CD4-positive, alpha-beta T cell treated with Interleukin-15 for 1 hour (primary cell): ENCODE results near the gene CLPSL2.

Experiments used
- DNase-seq: peaks from one replicate; pipeline ENCODE4 v3.0.0-alpha.2; 2020

The CLPSL2 gene

DNA sequence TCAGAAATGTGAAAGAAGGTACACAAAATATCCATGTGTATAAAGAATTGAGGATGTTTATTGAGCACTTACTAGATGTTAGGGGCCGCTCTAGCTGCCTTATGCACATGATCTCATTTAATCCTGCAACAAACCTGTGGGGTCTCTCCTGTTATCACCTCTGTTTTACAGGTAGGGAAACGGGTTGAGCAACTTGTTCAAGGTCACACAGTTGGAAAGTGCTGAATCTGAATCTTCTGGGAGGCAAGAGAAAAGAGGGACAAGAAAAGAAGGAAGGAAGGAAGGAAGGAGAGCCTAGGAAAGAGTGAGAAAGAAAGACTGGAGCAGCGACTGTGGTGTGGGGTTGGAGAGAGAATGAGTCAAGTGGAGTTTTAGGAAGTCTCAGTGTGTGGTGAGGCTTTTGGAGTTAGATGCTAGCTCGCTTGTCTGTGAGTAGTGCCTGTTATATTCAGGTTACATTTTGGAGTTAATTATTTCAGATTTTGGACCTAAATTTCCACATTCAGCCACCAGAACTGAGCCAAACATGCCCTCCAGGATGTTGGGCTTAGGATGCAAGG lies 12.1 kb downstream of the CLPSL2 start:
- DNase-seq = no peak

DNA sequence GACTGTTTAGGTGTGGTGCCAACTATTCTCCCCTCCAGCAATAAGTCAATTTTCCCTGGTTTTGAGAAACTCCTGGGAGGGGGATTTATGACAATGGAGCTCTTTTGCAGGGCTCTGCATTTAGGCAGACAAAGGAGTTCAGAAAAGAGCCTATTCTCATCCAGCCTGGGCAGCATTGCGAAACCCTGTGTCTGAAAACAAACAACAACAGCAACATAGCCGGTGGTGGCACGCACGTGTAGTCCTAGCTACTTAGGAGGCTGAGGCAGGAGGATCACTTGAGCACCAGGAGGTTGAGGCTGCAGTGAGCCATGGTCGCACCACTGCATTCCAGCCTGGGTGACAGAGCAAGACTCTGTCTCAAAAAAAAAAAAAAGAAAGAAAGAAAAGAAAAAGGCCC lies 14.3 kb downstream of the CLPSL2 start:
- no peak for DNase-seq

DNA sequence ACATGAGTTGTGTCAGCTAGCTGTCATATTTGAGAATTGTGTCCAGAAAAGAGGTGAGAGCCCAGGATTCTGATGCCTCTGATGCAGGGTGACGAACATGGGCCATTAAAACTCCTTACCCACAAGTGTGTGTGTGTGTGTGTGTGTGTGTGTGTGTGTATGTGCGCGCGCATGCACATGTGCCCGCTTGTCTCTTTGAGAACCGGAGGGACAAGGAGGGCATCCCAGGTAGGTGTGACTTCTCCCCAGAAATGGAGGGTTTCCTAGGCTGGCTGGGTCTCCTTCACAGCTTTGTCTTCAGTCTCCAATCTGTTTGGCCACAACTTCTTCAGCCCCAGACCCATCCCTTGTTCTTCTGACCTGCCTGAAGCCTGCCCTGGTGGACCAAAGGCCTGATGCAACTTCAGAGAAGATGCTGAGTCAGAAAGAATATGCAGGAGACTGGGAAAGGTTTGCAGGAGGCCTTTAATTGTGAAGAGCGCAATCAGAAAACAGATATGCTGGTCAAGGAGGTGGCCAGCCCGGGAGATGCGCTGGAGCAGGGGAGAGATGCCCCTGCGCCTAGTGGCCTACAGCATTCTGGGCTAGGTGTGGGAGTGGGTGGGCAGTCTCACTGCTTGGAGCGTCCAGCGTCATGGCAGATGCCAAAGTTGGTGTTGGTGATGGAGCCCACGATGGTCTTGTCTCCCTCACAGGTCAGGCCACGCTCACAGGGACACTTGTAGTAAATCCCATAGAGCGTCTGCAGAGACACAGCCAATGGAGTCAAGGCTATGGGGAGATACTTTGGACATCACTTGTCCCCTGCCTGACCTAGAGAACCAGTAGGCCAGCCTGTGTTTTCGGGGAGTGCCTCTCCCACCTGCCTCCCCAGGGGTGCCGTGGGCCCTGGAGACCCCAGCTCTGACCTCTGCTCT lies 18.4 kb downstream of the CLPSL2 start:
- no peak for DNase-seq

DNA sequence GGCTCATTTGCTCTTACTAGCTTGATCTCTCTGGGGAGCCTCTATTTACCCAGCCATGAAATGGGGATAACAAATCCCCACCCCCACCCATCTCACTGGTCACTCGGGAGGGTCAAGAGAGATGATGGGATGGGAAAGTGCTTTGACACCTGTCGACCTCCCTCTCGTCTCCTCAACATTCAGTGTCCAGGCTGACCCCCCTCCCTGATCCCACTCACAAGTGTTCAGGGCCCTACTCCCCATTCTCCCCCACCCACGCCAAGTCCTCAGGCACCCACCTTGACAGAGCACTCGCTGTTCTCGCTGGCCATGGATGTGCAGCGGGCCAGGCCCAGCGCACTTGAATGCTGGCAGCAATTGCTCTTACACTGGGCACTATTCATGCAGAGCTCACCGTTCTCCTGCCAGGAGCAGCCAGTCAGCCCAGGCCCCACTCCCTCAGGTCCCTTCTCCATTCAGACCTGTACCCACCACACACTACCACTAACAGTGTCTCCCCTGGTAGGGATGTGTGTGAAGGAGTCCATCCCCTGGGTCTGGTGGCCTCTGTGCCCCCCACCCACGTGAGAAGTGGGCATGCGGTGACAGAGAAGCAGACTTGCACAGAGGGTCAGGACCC lies 19.2 kb downstream of the CLPSL2 start:
- DNase-seq = no peak

DNA sequence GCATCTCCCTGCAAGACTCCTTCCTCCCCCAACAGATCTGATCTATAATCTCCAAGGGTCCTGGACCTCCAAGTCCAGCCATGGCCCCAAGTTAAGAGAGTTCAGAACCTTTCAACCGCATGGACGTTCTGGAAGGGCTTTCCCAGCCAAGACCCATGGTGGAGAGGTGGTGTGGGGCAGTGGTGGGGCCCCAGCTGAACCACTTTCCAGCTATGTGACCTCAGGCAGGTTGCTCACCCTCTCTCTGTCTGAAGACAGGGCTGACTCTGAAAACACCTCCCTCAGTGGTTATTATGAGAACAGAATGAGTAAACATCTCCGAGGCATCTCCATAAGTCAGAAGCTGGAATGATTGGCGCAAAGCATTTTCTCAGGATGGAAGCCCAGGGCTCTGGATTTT lies 19.8 kb downstream of the CLPSL2 start:
- DNase-seq = no peak

DNA sequence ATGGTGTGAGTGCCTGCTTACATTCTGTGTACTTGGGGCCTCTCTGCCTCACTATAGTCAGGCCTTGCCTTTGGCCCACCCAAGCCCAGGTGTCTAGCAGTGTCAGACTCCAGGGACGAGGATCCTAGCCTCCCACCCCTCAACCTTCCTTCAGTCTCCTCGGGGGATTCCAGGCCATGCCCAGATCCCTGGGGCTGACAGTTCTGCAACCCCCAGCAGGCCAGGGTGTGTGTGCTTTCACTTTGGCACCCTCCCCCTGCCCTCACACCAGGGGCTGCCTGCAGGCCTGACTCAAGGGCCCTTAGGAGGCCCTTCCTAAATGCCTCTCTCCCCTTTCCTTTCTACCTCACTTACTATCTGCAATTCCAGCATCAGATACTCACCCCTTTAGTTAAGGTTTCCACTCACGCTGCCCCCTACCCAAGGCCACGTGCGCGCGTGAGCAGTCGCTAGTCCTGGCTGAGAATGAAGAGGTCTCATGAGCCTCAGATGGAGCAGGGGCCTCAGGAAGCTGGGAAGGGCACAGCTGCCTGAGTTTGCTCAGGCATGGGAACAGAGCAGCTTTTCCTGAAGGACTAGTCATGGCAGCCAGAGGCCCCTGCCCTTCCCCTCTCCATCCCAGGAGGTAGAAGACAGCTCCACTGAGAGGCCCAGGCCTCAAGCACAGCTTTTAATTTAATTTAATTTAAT lies 21.6 kb downstream of the CLPSL2 start:
- DNase-seq = no peak

DNA sequence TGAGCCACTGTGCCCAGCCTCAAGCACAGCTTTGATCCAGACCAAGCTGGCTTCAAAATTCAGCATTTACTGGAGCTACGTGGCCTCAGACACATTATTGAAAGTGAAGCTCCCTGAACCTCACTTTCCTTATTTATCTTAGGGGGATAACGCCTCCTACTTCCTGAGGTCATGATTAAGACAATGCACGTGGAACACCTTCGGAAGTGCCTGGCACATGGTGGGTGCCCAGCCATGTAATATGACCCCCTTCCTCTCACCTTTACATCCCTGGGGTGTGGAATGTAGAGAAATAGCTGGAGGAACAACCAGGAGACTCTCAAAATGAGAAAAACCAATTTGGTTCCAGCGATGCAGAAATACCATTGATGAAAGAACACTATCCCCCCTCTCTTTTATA lies 22.3 kb downstream of the CLPSL2 start:
- no peak for DNase-seq

DNA sequence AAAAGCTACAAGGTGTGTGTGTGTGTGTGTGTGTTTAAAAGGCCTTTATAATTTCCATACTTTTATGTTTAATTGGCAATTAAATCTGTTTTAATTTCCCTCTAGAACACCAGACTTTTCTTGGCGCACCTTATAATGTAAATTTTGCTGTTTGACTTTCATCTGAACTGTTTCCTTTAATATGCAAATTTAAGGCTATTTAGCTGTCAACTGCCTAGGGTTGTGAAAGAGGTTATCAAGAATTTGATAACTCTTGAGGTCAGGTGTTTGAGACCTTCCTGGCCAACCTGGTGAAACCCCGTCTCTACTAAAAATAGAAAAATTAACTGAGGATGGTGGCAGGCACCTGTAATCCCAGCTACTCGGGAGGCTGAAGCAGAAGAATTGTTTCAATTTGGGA lies 24.8 kb downstream of the CLPSL2 start:
- no peak for DNase-seq

DNA sequence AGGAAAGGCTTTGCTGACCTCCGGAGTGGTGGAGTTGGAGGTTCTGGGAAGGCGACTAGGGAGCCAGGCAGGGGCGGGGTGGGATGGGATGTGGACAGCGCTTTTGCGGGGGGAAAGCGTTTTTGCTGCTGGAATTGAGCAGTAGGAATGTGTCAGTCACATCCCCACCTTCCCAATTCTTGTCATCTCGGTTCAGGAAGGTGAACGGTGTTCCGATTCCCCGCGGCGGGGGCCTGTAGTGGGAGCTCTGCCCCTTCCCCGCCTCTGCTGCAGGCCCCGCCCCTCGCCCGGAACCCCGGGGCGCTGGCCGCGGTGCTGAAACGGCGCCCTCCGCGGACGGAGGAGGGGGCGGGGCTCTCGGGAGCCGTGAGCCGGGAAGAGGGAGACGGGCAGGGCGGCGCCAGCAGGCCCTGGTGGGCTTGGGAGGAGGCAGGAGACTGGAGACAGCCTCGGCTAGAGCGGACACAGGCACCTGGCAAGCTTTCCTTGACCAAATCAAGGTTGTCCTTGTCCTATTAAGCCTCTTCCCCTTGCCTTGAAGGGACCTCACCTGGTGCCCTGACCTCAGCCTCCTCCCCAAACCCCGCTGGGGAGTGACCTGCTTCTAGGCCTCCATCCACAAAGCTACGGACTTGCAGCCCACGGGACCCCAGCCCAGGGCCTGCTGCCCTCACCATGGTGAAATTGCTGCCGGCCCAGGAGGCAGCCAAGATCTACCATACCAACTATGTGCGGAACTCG lies 28.8 kb downstream of the CLPSL2 start, which contains the start of gene LHFPL5:
Gene LHFPL5 (plus strand): TSS at position 357 of the 741 bp plus-strand sequence. CDS start 319 bp downstream, at position 676.
- peak; percentile 23 for DNase-seq

DNA sequence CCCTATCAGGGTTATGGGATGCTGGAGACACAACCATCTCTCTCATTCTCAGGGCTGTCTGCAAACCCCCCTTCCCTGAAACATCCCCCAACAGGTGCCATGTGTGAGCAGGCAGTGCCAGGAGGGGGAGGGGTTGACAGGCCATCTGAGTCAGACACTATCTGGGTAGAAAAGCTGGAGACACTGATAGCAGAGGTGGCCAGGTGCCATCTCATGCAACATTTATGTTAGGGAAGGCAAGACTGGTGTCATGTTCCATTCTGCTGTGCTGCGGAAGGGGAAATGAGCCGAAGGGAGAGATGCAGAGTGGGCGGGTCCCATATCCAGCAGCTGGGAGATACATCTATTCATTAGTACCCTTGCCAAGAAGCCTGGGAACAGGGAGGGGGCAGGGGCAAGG lies 32.3 kb downstream of the CLPSL2 start:
- no peak for DNase-seq

DNA sequence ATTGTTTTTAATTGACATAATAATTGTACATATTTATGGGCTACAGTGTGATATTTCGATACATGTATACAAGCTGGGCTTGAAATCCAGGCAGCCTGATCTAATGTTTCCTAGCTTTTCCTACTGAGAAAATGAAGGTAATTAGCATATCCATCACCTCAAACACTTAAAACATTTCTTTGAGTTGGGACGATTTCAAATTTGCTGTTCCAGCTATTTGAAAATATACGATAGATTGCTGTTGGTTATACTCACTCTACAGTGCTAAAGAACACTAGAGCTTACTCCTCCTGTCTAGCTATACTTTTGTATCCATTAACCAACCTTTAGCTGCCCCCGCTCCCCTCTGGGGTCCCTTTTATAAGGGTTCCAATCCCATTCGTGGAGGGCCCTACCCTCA lies 33.4 kb downstream of the CLPSL2 start:
- no peak for DNase-seq

DNA sequence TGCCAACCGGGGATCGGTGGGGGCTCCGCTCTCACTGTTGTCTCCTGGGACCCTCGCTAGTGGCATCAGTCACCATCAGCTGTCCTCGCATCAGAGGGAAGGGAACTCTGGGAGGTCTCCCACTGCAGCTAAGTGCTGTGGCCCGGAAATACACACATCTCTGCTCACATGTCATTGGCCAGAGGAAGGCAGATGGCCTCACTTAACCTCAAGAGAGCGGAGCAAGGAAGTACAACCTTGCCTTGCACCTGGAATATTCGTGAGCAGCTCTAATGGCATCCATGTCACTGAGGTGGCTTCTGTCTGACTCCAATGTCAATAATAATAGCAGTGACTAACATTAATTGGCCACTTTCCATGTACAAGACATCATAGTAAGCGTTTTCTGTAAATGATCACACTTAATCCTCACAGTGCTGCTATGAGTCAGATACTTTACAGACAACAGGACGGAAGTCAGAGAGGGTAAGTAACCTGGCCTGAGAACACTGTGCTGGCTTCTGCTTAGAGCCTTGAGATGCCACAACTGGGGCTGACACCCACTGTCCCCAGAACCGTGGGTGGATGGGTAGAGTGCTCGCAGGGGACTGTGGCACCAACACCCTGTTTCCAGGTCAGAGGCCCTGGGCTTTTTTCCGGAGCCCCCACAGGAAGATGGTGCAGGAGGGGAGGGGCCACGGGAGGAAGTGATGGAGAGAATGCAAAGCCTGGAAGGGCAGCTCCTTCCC lies 34.7 kb downstream of the CLPSL2 start:
- no peak for DNase-seq

DNA sequence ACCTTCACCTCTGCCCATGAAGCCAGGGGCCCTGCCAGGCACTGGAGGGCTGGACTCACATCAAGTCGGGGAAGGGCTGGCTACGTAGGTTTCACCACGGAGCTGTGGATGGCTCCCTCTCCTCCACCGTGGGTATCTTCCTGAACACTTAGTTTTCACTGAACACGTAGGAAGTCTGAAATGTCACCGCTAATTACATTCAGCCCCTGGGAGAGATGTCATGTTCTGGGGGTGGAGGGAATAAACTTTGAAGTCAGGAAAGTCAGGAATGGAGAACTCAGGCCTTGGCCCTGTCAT lies 35.2 kb downstream of the CLPSL2 start:
- DNase-seq = no peak

DNA sequence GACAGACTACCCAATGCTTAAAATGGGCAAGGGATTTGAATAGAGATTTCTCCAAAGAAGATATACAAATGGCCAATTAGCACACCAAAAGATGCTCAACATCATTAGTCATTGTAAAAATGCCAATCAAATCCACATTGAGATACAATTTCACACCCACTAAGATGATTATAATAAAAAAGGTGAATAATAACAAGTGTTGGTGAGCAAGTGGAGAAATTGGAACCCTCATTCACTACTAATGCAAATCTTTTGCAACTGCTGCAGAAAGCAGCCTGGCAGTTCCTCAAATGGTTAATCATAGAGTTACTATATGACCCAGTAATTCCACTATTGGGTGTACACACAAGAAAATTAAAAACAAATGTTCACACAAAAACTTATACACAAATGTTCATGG lies 41.1 kb downstream of the CLPSL2 start:
- no peak for DNase-seq

DNA sequence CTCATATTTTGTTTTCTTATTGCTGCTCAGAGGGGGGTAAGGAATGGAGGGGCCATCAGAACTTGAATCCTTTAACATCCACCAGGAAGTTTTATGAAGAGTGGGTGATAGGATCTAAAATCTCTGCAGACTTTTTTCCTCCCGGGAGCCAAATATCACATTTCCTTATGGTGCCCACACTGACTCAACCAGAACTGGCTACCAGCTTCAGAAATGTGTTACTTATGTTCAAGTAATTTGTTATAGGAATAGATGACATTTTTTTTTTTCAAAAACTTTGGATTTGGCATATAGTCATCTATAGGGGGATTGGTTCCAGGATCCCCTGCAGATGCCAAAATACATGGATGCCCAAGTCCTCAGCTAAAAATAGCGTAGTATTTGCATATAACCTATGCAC lies 47.2 kb downstream of the CLPSL2 start:
- no peak for DNase-seq

DNA sequence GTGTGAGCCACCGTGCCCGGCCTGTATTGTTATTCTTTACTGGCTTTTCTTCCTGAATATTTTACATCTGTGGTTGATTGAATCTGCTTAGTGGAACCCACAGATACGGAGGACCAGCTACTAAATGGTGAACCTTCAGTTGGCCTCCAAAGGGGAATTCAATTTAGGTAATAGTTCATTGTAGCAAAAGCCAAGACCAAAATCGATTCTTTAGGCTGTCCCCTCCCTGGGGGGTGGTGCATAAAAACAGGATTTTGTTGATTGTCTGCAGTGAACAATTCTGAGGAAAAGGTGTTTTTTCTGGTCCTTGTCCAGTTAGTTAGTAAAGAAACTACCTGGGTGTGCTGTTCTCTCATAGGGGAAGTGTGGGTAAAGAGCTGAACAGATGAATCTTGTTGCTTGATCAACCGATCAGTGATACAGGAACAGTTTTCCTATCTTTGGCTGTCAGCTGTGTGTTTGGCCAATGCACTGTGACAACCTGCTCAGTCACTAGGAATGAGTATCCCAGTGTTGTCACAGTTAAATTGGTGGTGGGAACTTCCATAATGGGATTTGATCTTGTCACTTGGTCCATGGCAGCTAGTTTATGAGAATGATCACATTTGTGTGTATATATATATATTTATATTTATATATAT lies 48.3 kb downstream of the CLPSL2 start:
- no peak for DNase-seq
